Muscle of leg (tissue), 16 donors: Measurements from ENCODE around the gene CALHM5. TPM values are rescaled to one million over a fixed set of nuclear protein-coding genes. Genes with fewer than 3 reads are reported as not detected.

Experiments
- DNase-seq: peaks from one replicate; pipeline ENCODE4 v3.0.0; 2013
- H3K27ac ChIP-seq: one replicate; pipeline ENCODE4 v1.5.1; 2013; ENCODE audit warnings: mild to moderate bottlenecking, low read length, control low read depth
- H3K27me3 ChIP-seq: one replicate; pipeline ENCODE4 v1.6.1; 2013; ENCODE audit warnings: low read length; ENCODE audit not compliant: control insufficient read depth, insufficient read depth
- H3K36me3 ChIP-seq: one replicate; pipeline ENCODE4 v1.6.1; 2013; ENCODE audit warnings: low read length; ENCODE audit not compliant: control insufficient read depth, insufficient read depth
- H3K4me1 ChIP-seq: one replicate; pipeline ENCODE4 v1.6.1; 2013; ENCODE audit warnings: low read length; ENCODE audit not compliant: control insufficient read depth, insufficient read depth
- H3K4me3 ChIP-seq: one replicate; pipeline ENCODE4 v1.5.1; 2013; ENCODE audit warnings: low read length, control low read depth
- H3K9me3 ChIP-seq: replicated peaks from 2 replicates; pipeline ENCODE4 v1.6.1; 2013; ENCODE audit warnings: low read depth, low read length; ENCODE audit not compliant: control insufficient read depth
- WGBS: methylation state at CpG from one replicate; pipeline ENCODE4 v1.1.5; 2013; ENCODE audit warnings: missing lambda C conversion rate; ENCODE audit not compliant: insufficient coverage; 5-methylcytosine and 5-hydroxymethylcytosine counted together
- long read RNA-seq, 11 donors: transcript quantifications; one replicate each; lab custom pipeline, GENCODE V29; 2026
- polyA plus RNA-seq, 8 donors: library from polyadenylated mRNA; unstranded; fragments of 120-200 nt; gene quantifications; one replicate each; pipeline versions ENCODE4 v1.2.1 to v1.2.3, GENCODE V29; 2013; ENCODE audit warnings: inconsistent platforms in 1 of 8, low replicate concordance in 1 of 8; ENCODE audit not compliant: insufficient read length in 8 of 8, insufficient read depth in 1 of 8
- total RNA-seq: library from RNA; stranded (reverse); fragments of 120-200 nt; gene quantifications from one replicate; pipeline ENCODE4 v1.2.4, GENCODE V29; 2013

CALHM5 gene
- total RNA-seq = 3.7 TPM
- polyA plus RNA-seq = 1 to 10 TPM; 1.9 to 4.1 (median 2.6) TPM
- long read RNA-seq, donor 1, full-length matches to known transcripts = 3 of 3 reads
- long read RNA-seq, donor 1, partial matches to known transcripts = 0 of 3 reads
- long read RNA-seq, donor 1, other reads (novel, unspliced or antisense) = 0 of 3 reads
- long read RNA-seq, donor 2, full-length matches to known transcripts = 1 of 1 reads
- long read RNA-seq, donor 2, partial matches to known transcripts = 0 of 1 reads
- long read RNA-seq, donor 2, other reads (novel, unspliced or antisense) = 0 of 1 reads
- long read RNA-seq, donor 3, full-length matches to known transcripts = 3 of 3 reads
- long read RNA-seq, donor 3, partial matches to known transcripts = 0 of 3 reads
- long read RNA-seq, donor 3, other reads (novel, unspliced or antisense) = 0 of 3 reads
- long read RNA-seq, donor 4, full-length matches to known transcripts = 1 of 1 reads
- long read RNA-seq, donor 4, partial matches to known transcripts = 0 of 1 reads
- long read RNA-seq, donor 4, other reads (novel, unspliced or antisense) = 0 of 1 reads
- long read RNA-seq, donor 5, full-length matches to known transcripts = 8 of 8 reads
- long read RNA-seq, donor 5, partial matches to known transcripts = 0 of 8 reads
- long read RNA-seq, donor 5, other reads (novel, unspliced or antisense) = 0 of 8 reads
- long read RNA-seq, donor 6, full-length matches to known transcripts = 4 of 4 reads
- long read RNA-seq, donor 6, partial matches to known transcripts = 0 of 4 reads
- long read RNA-seq, donor 6, other reads (novel, unspliced or antisense) = 0 of 4 reads
- long read RNA-seq, donor 7, full-length matches to known transcripts = 2 of 2 reads
- long read RNA-seq, donor 7, partial matches to known transcripts = 0 of 2 reads
- long read RNA-seq, donor 7, other reads (novel, unspliced or antisense) = 0 of 2 reads
- long read RNA-seq, donor 8 = 0 reads
- long read RNA-seq, donor 9, full-length matches to known transcripts = 2 of 2 reads
- long read RNA-seq, donor 9, partial matches to known transcripts = 0 of 2 reads
- long read RNA-seq, donor 9, other reads (novel, unspliced or antisense) = 0 of 2 reads
- long read RNA-seq, donor 10, full-length matches to known transcripts = 7 of 7 reads
- long read RNA-seq, donor 10, partial matches to known transcripts = 0 of 7 reads
- long read RNA-seq, donor 10, other reads (novel, unspliced or antisense) = 0 of 7 reads
- long read RNA-seq, donor 11, full-length matches to known transcripts = 1 of 1 reads
- long read RNA-seq, donor 11, partial matches to known transcripts = 0 of 1 reads
- long read RNA-seq, donor 11, other reads (novel, unspliced or antisense) = 0 of 1 reads

GRCh38 chr6:116511424-116512110 lies at the start of gene CALHM5:
CALHM5 (plus strand) TSS chr6:116511639; CDS start chr6:116511697, 58 bp downstream.
- peak; percentile 81 for DNase-seq
- H3K9me3 ChIP-seq = no peaks in the 10 kb centered on the region
- H3K27me3 ChIP-seq = no peaks in the 10 kb centered on the region
- H3K27ac ChIP-seq = peak within 1 kb of the TSS; percentile 90
- peaks cover 3% of the 10 kb centered on the region for H3K4me1 ChIP-seq
- peak within 1 kb of the TSS; percentile 39 for H3K4me3 ChIP-seq
- 20% methylated on average over 9 of the region's 10 CpGs for WGBS
- H3K36me3 ChIP-seq = peaks cover 2% of the 10 kb centered on the region

- WGBS = 2% methylated on average over 71 of the region's 84 CpGs
- peak overlapping the region; percentile 70 for H3K27ac ChIP-seq
- DNase-seq = peak; percentile 79
- H3K4me1 ChIP-seq = peaks cover 9% of the 10 kb centered on the region
- H3K27me3 ChIP-seq = peaks cover 11% of the 10 kb centered on the region
- peak overlapping the region; percentile 51 for H3K4me3 ChIP-seq
- no peaks in the 10 kb centered on the region for H3K9me3 ChIP-seq
- no peaks in the 10 kb centered on the region for H3K36me3 ChIP-seq
Measured at GRCh38 chr6:116461932-116462885, 49.2 kb upstream of the CALHM5 start.

- no CpG with 5 or more reads among the region's 4 CpGs for WGBS
- Histone ChIP-seq H3K27ac (no peak overlapping the region), H3K4me1 (peaks cover 9% of the 10 kb centered on the region), H3K27me3 (peaks cover 11% of the 10 kb centered on the region), H3K4me3 (no peak overlapping the region), H3K9me3 (no peaks in the 10 kb centered on the region), H3K36me3 (no peaks in the 10 kb centered on the region)
- peak; percentile 41 for DNase-seq
Measured at GRCh38 chr6:116463301-116463700, 48.1 kb upstream of the CALHM5 start.

- Histone ChIP-seq H3K4me1 (peaks cover 9% of the 10 kb centered on the region), H3K27me3 (peaks cover 11% of the 10 kb centered on the region), H3K9me3 (no peaks in the 10 kb centered on the region), H3K27ac (peak overlapping the region; percentile 54), H3K36me3 (no peaks in the 10 kb centered on the region), H3K4me3 (no peak overlapping the region)
- WGBS = 72% methylated on average over 4 of the region's 5 CpGs
- peak; percentile 82 for DNase-seq
Measured at GRCh38 chr6:116465246-116465645, 46.2 kb upstream of the CALHM5 start.

- WGBS = no CpG with 5 or more reads among the region's 1 CpG
- Histone ChIP-seq H3K27ac (no peak overlapping the region), H3K9me3 (no peaks in the 10 kb centered on the region), H3K27me3 (peaks cover 5% of the 10 kb centered on the region), H3K4me1 (peaks cover 4% of the 10 kb centered on the region), H3K4me3 (no peak overlapping the region), H3K36me3 (no peaks in the 10 kb centered on the region)
- no peak for DNase-seq
Measured at GRCh38 chr6:116467096-116467495, 44.3 kb upstream of the CALHM5 start.

GRCh38 chr6:116467514-116467913 lies 43.9 kb upstream of the CALHM5 start:
- no peaks in the 10 kb centered on the region for H3K36me3 ChIP-seq
- H3K9me3 ChIP-seq = no peaks in the 10 kb centered on the region
- no peak overlapping the region for H3K27ac ChIP-seq
- no peak overlapping the region for H3K4me3 ChIP-seq
- peaks cover 1% of the 10 kb centered on the region for H3K4me1 ChIP-seq
- peaks cover 3% of the 10 kb centered on the region for H3K27me3 ChIP-seq
- DNase-seq = no peak

- Histone ChIP-seq H3K4me1 (no peaks in the 10 kb centered on the region), H3K4me3 (no peak overlapping the region), H3K27ac (no peak overlapping the region), H3K27me3 (peaks cover 2% of the 10 kb centered on the region), H3K36me3 (no peaks in the 10 kb centered on the region), H3K9me3 (no peaks in the 10 kb centered on the region)
- no CpG with 5 or more reads among the region's 1 CpG for WGBS
- no peak for DNase-seq
Measured at GRCh38 chr6:116468293-116468692, 43.1 kb upstream of the CALHM5 start.

GRCh38 chr6:116471531-116471930 lies 39.9 kb upstream of the CALHM5 start:
- Histone ChIP-seq H3K27ac (no peak overlapping the region), H3K4me1 (no peaks in the 10 kb centered on the region)

More at GRCh38 chr6:116471531-116471930, 39.9 kb upstream of the CALHM5 start:
- no CpG with 5 or more reads among the region's 1 CpG for WGBS
- H3K36me3 ChIP-seq = no peaks in the 10 kb centered on the region
- H3K27me3 ChIP-seq = no peaks in the 10 kb centered on the region
- no peaks in the 10 kb centered on the region for H3K9me3 ChIP-seq
- H3K4me3 ChIP-seq = no peak overlapping the region
- peak; percentile 59 for DNase-seq
